ENCODE data around the gene PIGM.

DNA sequence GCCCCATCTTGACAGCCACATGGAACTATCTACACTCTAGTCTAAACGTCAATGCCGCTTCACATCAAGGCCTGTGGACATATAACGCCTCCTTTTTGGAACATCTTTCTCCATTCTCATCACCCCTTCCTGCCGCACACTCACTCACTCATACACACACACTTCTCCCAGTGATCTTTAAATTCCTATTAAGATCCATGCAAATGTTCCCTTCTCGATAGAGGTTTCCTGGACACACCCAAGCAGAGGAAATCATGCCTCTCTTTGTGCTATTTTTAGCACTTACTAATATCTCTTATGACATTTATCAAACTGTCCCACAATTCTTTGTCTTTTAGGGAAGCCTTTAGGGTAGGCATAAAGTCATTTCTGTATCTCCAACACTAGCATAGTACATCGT is 49.5 kb downstream of the PIGM start:
- TF ChIP-seq CTCF (IDR thresholded peaks at IDR 0.05): no peak
- no peak for TF ChIP-seq POLR2A (IDR thresholded peaks at IDR 0.05)
